NCI-H2227 treated with DMSO at 0.1 percent for 48 hours (cell line): ENCODE data around the gene SIK2.

Experiments
- DNase-seq: peaks from one replicate; lab custom pipeline; 2025; lab: John Stamatoyannopoulos, UW

Gene SIK2

DNA sequence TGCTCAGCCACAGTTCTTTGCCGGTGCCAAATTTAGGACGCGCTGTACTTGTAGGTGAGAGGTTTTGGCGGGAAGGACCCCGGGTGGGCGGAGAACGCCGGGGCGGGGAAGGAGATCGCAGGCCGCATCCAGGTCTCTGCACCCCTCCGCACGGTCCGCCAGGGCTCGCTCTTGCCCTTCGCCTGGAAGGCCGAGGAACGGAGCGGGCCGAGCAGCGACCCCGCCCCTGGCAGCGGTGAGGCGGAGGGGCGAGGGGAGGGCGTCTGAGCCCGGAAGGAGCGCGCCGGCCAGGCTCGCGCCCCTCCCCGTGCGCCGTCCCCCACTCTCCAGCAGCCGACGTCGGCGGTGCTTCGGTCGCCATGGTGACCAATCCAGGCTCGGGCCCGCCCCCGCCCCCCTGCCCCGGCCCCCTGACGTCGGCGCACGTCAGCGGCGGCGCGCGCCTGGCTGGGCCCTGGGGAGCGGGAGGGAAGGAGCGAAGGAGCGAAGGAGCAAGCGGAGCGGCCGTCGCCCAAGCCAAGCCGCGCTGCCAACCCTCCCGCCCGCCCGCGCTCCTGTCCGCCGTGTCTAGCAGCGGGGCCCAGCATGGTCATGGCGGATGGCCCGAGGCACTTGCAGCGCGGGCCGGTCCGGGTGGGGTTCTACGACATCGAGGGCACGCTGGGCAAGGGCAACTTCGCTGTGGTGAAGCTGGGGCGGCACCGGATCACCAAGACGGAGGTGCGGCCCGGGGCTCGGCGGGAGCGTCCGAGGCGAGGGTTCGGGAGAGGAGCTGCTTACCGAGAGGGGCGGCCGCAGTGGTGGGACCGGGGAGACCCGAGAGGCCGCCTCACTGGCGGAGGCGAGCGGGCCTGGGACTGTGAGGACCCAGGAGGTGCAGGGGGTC is at the start of gene SIK2:
SIK2 (plus strand) TSS at position 471 of the 886 bp plus-strand sequence; CDS start at position 586, 115 bp downstream.
- DNase-seq: peak; percentile 83

DNA sequence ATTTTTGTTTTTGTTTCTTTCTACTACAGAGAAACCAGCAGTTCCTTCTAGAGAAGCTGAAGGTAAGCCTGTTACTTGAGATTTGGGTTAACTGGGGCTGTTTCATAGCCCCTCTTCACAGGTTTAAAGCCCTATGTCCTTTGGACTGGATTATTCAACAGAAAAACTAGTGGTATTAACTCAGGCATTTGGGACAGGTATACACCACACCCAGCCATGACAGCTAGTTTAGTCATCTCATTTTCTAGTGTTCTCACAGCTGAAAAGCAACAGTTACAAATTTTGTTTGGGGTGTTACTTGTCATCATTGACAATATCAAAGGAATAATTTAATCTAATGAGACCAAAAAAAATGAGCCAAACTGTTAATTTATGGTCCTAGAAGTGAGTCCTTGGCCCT is 47.7 kb upstream of the SIK2 start:
- no peak for DNase-seq

GRCh38 chr11:111555255-111555654 is 47.0 kb upstream of the SIK2 start:
- no peak for DNase-seq

DNA sequence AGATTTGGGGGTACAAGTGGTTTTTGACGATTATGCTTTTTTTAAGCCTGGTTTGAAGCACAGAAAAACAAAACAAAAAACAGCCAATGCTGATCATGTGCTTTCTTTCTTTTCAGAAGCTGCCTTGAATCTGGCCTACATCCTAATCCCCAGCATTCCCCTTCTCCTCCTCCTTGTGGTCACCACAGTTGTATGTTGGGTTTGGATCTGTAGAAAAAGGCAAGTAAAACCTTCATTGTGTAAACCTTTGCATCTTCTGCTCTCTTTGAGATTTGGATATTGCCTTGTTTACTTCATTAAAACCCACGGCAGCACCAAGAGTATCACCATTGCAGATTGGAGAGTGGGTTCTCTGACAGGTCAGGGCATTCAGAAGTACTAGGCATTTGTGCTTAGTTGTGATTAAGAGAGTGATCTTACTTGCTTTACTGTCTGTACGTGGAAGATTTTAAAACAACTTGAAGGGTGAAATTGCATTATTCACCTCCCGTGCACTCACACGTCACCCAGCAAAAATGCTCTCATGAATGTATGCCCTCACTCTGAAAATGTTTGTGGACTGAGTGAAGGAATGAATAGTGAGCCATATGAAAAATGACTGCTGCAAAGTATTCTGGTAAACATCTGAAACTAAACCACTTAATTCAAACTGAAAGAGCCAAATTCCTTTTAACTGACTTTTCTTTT is 44.7 kb upstream of the SIK2 start:
- no peak for DNase-seq

- DNase-seq: no peak
Measured at GRCh38 chr11:111559800-111560464, 42.3 kb upstream of the SIK2 start.

DNA sequence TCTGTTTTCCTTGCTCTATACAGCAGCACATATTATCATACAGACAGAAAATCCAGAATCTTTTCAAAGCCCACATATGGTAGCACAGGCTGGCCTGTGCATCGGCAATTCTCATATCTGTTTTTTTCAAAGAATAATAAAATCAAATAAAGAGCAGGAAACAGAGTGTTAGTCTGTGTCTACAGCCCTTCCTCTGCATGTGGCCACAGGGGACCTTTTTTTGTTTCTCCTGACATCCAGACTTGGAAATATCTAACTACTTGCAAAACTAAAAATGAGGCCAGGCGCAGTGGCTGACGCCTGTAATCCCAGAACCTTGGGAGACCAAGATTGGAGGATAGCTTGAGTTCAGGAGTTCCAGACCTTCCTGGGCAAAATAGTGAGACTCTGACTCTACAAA is 41.4 kb upstream of the SIK2 start:
- no peak for DNase-seq

DNA sequence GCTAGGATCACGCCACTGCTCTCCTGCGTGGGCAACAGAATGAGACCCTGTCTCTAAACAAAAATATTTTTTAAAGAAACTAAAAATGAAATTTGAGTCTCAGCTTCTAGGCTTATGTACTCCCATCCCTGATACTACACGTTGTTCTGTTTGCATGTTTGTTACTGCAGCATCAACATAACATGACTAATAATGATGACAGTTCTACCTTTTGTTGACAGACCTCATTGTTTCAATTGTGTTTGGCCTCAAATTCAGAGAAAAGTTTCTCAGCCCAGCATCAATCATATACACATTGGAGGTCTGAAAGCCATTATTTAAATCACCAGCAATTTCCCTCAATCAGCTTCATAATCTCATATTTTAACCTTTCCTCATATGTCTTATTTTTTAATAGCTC is 40.9 kb upstream of the SIK2 start:
- no peak for DNase-seq

GRCh38 chr11:111561791-111562325 is 40.4 kb upstream of the SIK2 start:
- no peak for DNase-seq

- DNase-seq: no peak
Measured at GRCh38 chr11:111562692-111563389, 39.4 kb upstream of the SIK2 start.

GRCh38 chr11:111565114-111565720 is 37.0 kb upstream of the SIK2 start:
- DNase-seq: peak; percentile 39

DNA sequence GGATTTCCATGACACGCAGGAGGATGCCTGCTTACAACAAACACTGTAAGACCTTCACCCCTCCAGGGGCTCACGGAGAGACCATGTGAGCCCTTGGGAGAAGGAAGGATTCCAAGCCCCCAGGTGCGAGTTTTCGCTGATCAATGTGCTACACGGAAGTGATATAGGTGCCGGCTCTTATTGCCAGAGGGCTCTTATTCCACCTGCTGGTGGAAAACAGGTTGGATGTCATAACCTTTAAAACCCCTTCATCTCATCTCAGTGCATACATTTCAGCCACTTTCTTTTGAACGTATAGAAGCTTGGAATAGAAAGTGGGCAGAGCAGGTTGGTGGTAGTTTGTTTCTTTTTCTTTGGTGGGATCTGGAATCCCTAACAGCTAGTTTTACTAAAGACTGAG is 35.9 kb upstream of the SIK2 start:
- no peak for DNase-seq

- DNase-seq: no peak
Measured at GRCh38 chr11:111569476-111569875, 32.8 kb upstream of the SIK2 start.

GRCh38 chr11:111570796-111571195 is 31.5 kb upstream of the SIK2 start:
- DNase-seq: no peak

DNA sequence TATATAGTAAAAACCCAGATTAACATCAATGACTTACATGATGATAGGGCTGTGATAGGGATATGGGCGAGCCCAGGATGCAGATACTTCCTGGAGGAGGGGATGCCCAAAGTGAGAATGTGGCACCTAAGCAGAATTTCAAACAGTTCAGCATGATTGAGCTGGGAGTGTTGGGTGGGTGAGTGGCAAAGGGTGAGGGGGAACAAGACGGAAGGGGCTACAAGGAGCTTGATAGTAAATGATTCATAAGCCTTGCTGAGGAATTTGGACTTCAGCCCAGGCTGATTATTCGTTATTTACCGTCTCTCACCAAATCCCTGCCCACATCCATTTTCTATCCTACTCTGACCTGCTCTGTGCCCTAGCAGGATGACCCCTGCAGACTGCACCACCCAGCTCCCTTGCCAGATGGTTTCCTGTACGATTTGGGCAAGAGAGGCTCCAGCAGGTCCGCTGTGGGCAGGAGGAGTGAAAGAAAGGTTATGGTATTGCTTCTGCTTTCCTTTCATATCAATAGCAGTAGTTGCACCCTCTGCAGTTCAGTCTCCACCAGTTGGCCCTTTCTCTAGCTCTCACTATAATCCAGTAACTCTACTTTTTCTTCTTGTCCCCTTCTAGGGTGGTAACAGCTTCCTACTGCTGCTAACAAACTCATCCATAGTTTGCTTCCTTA is 30.3 kb upstream of the SIK2 start:
- DNase-seq: no peak

DNA sequence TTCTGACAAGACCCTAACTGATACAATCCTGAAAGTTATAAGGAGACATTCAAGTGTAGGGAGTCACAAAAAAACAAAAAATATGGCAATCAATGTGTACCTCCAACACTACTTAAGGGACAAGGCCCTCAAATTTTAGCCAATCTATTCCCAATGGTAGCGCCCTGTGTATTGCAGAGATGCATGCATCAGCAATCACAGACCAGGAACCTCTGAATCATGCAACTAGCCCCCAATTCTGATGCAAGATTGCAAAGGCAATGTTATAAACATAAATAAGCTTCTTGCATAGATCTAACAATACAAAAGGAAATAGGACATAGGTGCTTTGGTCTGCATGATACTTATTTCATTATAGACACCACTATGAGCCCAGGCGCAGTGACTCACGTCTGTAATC is 29.7 kb upstream of the SIK2 start:
- DNase-seq: no peak

DNA sequence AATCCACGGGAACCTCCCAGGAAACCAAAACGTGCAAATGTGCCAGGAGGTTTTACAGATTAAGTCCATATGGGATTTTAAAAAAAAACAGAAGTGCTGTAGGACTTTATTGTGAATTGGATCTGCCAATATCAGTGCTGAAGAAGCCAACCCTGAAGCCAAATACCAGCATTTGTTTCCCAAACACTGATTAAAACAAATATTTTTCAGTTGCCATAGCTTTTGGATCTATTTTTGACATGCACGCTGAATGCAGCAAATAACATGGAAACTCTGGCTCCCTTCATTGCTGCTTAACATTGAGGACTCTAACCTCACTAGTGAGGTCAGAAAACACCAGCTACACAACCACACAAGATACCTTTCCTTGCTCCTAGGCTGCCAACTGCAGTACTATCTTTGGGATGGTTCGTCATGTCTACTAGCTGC is 28.4 kb upstream of the SIK2 start:
- DNase-seq: no peak

GRCh38 chr11:111574373-111575225 is 27.6 kb upstream of the SIK2 start:
- no peak for DNase-seq

DNA sequence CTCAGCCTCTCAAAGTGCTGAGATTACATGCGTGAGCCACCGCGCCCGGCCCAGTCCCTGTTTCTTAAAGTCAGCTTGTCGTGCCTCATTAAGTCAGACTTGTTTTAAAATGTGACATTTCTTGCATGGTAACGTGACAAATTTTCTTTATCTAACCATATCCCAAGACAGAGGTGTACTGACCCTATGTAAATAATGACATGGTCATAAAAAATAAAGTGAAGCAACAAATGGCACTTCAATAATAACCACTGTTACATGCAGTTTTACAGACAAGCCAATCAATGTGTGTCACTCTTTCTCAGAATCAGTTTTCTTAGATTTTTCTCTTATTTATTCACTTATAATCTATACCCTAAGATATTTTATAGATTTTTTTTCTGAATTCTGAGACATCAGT is 26.5 kb upstream of the SIK2 start:
- no peak for DNase-seq

GRCh38 chr11:111577821-111578220 is 24.4 kb upstream of the SIK2 start:
- no peak for DNase-seq

DNA sequence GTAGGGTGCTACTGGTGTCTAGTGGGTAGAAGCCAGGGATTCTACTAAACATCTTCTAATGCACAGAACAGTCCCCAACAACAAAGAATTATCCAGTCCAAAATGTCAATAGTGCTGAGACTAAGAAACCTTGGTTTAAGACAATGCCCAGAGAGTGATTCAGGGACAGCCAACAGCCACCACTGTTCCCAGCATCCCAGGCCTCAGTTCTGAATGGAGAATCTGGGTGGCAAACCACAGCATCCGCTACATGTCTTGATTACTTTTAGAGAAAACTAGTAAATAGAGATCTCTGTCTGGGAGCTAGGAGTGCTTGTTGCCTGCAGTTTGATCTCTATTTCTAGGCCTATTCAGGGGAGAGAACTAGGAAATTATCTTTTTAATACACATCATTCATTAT is 20.9 kb upstream of the SIK2 start:
- no peak for DNase-seq
